ENCODE measurements around the gene TAL1.

The TAL1 gene

GRCh38 chr1:47241114-47242113 lies 9.4 kb upstream of the TAL1 start:
- Histone ChIP-seq H3K4me1 (ENCODE audit: control insufficient read depth, insufficient read depth, low read length) (no peaks in the 10 kb centered on the region), H3K27me3 (ENCODE audit: control insufficient read depth, insufficient read depth, low read length) (no peaks in the 10 kb centered on the region), H3K36me3 (ENCODE audit: control insufficient read depth, insufficient read depth, low read length) (no peaks in the 10 kb centered on the region), H3K4me3 (ENCODE audit: low read length) (no peak overlapping the region), H3K27ac (ENCODE audit: low read depth, low read length) (no peak overlapping the region), H3K9ac (ENCODE audit: low read length) (no peak overlapping the region)

GRCh38 chr1:47238935-47239592 lies 7.0 kb upstream of the TAL1 start:
- Histone ChIP-seq H3K36me3 (ENCODE audit: control insufficient read depth, insufficient read depth, low read length) (no peaks in the 10 kb centered on the region), H3K4me3 (ENCODE audit: low read length) (no peak overlapping the region), H3K4me1 (ENCODE audit: control insufficient read depth, insufficient read depth, low read length) (no peaks in the 10 kb centered on the region), H3K27ac (ENCODE audit: low read depth, low read length) (no peak overlapping the region), H3K27me3 (ENCODE audit: control insufficient read depth, insufficient read depth, low read length) (no peaks in the 10 kb centered on the region), H3K9ac (ENCODE audit: low read length) (no peak overlapping the region)

GRCh38 chr1:47235806-47236205 lies 3.8 kb upstream of the TAL1 start:
- H3K4me3 ChIP-seq (ENCODE audit: low read length) = no peak overlapping the region
- H3K27me3 ChIP-seq (ENCODE audit: control insufficient read depth, insufficient read depth, low read length) = peaks cover 14% of the 10 kb centered on the region
- no peak overlapping the region for H3K27ac ChIP-seq (ENCODE audit: low read depth, low read length)
- no peak overlapping the region for H3K9ac ChIP-seq (ENCODE audit: low read length)
- no peaks in the 10 kb centered on the region for H3K36me3 ChIP-seq (ENCODE audit: control insufficient read depth, insufficient read depth, low read length)
- peaks cover 4% of the 10 kb centered on the region for H3K4me1 ChIP-seq (ENCODE audit: control insufficient read depth, insufficient read depth, low read length)

- Histone ChIP-seq H3K36me3 (ENCODE audit: control insufficient read depth, insufficient read depth, low read length) (no peaks in the 10 kb centered on the region), H3K4me1 (ENCODE audit: control insufficient read depth, insufficient read depth, low read length) (peaks cover 4% of the 10 kb centered on the region), H3K9ac (ENCODE audit: low read length) (no peak overlapping the region), H3K27ac (ENCODE audit: low read depth, low read length) (no peak overlapping the region), H3K27me3 (ENCODE audit: control insufficient read depth, insufficient read depth, low read length) (peaks cover 18% of the 10 kb centered on the region), H3K4me3 (ENCODE audit: low read length) (no peak overlapping the region)
Measured at GRCh38 chr1:47235241-47235681, 3.2 kb upstream of the TAL1 start.

DNA sequence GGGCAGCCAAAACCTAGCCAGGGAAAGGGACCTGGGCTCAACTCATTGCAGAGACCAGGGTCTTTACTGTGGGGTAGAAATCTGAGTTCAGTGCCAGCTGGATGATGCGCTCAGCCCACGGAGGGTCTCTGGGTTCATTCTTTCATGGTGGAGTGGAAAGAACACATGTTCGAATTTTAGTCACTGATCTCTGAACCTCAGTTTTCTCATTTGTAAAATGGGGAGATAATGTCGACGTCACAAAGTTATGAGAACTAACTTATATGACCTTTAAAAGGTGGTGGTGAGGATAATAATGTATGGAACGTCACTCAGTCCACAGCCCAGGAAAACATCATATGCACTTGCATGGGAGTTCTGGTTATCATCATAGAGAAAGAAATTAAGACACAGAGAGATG lies 1.2 kb upstream of the TAL1 start:
- Histone ChIP-seq H3K27ac (ENCODE audit: low read depth, low read length) (no peak overlapping the region), H3K36me3 (ENCODE audit: control insufficient read depth, insufficient read depth, low read length) (no peaks in the 10 kb centered on the region), H3K4me3 (ENCODE audit: low read length) (no peak overlapping the region), H3K4me1 (ENCODE audit: control insufficient read depth, insufficient read depth, low read length) (peaks cover 4% of the 10 kb centered on the region), H3K9ac (ENCODE audit: low read length) (no peak overlapping the region), H3K27me3 (ENCODE audit: control insufficient read depth, insufficient read depth, low read length) (peaks cover 37% of the 10 kb centered on the region)

DNA sequence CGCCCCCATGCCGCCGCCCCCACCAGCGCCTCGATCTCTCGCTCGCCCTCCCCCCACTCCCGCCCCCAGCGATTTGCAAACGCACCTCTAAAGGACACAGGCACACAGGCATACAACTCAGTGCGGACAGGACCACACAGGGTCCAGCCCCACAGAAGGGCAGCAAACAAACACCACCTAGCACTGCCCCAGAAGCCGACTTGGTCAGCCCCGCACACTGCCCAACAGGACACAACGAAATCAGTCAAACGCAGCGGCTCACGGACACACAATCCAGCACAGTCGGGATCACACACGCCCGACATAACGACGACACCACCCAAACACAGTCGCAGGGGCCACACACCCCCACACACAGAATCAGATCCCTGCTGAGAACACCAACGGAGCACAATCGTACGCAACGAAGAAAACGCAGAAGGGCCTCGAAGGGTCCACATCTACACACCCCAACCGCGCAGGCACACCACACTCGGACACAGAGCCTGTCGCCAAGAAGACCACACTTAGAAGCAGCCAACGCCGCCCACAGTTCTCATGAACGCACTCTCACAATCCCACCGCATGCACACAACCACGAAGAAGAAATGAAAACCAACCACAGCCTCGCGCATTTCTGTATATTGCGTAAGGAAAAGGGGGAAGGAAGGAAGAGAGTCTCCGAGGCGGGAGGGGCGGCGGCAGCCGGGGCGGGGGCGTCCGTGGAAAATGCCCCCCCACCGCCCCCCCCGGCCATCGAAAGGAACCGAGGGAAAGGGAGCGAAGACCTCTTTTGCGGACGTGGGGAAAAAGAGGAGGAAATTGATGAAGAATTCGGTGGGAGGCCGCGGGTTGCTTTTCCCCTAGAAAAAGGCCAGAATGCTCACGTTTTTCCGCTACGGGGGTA lies 481 bp downstream of the TAL1 start:
- peaks cover 39% of the 10 kb centered on the region for H3K27me3 ChIP-seq (ENCODE audit: control insufficient read depth, insufficient read depth, low read length)
- peak overlapping the region; percentile 55 for H3K4me3 ChIP-seq (ENCODE audit: low read length)
- H3K36me3 ChIP-seq (ENCODE audit: control insufficient read depth, insufficient read depth, low read length) = no peaks in the 10 kb centered on the region
- peak overlapping the region; percentile 15 for H3K27ac ChIP-seq (ENCODE audit: low read depth, low read length)
- H3K9ac ChIP-seq (ENCODE audit: low read length) = no peak overlapping the region
- peaks cover 4% of the 10 kb centered on the region for H3K4me1 ChIP-seq (ENCODE audit: control insufficient read depth, insufficient read depth, low read length)

DNA sequence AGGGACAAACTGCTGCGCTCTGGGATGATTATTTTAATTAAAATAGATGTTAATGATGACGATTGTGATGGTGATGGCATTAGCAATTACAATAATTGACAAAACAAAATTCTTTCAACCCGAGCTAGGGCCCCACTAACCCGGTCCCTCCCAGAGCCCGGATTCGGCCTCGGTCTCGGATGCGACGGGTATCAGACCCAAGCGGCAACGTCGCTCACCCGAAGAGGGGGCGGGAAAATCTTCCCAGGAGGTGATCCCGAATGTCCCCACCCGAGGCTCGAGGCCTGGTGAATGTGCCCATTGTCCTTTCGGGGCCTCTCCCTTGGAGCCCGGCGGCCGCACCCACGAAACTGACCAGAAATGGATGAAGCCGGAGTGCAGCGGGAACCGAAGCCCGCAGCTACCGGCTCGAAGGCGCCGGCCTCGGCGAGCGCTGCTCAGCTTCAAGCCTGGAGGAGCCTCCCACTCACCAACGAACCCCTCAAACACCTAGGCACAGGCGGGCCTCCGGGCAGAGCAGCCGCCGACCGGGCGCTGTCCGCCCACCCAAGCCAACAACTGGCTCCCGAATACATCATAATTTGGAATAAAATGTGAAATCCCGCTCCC lies 1.2 kb downstream of the TAL1 start:
- H3K36me3 ChIP-seq (ENCODE audit: control insufficient read depth, insufficient read depth, low read length) = no peaks in the 10 kb centered on the region
- peaks cover 46% of the 10 kb centered on the region for H3K27me3 ChIP-seq (ENCODE audit: control insufficient read depth, insufficient read depth, low read length)
- no peak overlapping the region for H3K4me3 ChIP-seq (ENCODE audit: low read length)
- H3K4me1 ChIP-seq (ENCODE audit: control insufficient read depth, insufficient read depth, low read length) = peaks cover 4% of the 10 kb centered on the region
- no peak overlapping the region for H3K9ac ChIP-seq (ENCODE audit: low read length)
- no peak overlapping the region for H3K27ac ChIP-seq (ENCODE audit: low read depth, low read length)

DNA sequence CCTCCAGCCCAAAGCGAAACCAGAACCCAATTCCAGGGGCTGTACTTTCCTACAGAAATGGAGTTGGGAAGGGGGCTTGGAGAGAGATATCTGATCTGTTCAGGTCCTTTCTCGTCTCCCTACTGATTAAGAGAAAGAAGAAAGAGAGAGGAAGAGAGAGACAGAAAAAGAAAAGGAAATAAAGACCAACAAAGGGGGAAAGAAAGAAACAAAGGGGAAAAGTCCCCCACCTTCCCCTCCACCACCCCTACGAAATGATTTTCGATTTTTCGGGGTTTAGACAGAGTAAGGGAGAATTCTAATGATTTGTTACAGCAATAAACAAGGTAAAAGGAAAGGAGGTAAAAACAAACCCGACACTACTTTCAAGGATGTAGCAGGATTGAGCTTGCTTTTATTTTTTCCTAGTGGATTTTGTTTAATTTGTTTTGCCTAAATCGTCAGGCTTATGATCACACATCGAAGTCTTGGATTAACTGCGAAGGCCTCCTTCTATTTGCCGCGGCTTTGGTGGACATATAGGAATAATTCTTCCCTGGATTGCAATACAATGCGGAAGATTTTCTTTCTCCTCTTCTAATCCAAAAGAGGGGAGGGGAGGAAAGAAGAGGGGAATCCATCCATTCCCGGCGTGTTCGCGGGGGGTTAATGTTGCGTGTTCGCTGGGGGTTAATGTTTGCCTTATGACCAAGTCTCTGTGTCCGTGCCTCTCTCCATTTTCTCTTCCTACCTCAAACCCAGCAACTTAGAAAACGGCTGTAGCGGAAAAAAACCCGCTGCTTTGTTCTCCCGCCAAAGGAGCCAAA lies 1.9 kb downstream of the TAL1 start:
- peaks cover 46% of the 10 kb centered on the region for H3K27me3 ChIP-seq (ENCODE audit: control insufficient read depth, insufficient read depth, low read length)
- H3K9ac ChIP-seq (ENCODE audit: low read length) = peak overlapping the region; percentile 14
- no peak overlapping the region for H3K4me3 ChIP-seq (ENCODE audit: low read length)
- peaks cover 4% of the 10 kb centered on the region for H3K4me1 ChIP-seq (ENCODE audit: control insufficient read depth, insufficient read depth, low read length)
- no peaks in the 10 kb centered on the region for H3K36me3 ChIP-seq (ENCODE audit: control insufficient read depth, insufficient read depth, low read length)
- H3K27ac ChIP-seq (ENCODE audit: low read depth, low read length) = no peak overlapping the region

DNA sequence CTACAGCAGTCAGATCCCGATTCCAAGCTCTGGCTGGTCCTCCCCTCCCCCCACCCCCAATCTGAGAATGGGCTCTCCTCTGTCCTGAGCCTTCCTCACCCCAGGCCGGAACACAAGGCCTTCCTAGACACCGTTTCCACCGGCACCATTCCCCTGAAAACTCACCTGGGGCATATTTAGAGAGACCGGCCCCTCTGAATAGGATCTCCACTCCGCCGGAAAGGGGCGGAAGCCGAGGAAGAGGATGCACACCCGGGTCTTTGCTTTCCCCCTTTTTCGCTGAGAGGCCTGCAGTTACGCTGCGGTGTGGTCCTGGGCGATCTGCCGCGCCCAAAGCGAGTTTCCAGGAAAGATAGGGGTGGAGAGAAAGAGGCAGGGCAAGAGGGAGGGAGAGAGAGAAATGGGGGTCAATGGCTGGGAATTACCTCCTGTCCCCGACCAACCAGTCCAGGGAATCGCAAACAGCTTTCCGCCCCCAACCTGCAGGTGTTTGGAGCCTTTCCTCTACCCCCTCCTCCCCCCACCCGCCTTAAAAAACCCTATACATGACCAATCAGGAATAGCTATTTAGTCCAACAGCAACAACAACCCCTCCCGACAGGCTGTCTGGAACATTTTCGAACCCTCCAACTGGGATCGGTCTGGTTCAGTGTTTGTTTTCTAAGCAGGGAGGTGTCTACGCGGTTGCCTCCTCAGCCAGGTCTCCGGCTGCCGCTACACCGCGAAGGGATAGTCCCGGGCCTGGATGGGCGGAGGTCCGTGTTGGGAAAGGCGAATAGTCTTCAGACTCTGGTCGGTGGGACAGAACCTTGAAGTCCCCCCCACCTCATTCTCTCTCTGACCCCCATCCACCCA lies 2.8 kb downstream of the TAL1 start:
- H3K36me3 ChIP-seq (ENCODE audit: control insufficient read depth, insufficient read depth, low read length) = no peaks in the 10 kb centered on the region
- H3K4me3 ChIP-seq (ENCODE audit: low read length) = no peak overlapping the region
- peaks cover 4% of the 10 kb centered on the region for H3K4me1 ChIP-seq (ENCODE audit: control insufficient read depth, insufficient read depth, low read length)
- no peak overlapping the region for H3K9ac ChIP-seq (ENCODE audit: low read length)
- no peak overlapping the region for H3K27ac ChIP-seq (ENCODE audit: low read depth, low read length)
- peaks cover 54% of the 10 kb centered on the region for H3K27me3 ChIP-seq (ENCODE audit: control insufficient read depth, insufficient read depth, low read length)

GRCh38 chr1:47228644-47229030 lies 3.4 kb downstream of the TAL1 start:
- no peak overlapping the region for H3K4me3 ChIP-seq (ENCODE audit: low read length)
- H3K27ac ChIP-seq (ENCODE audit: low read depth, low read length) = no peak overlapping the region
- H3K36me3 ChIP-seq (ENCODE audit: control insufficient read depth, insufficient read depth, low read length) = no peaks in the 10 kb centered on the region
- H3K9ac ChIP-seq (ENCODE audit: low read length) = no peak overlapping the region
- H3K4me1 ChIP-seq (ENCODE audit: control insufficient read depth, insufficient read depth, low read length) = peaks cover 4% of the 10 kb centered on the region
- H3K27me3 ChIP-seq (ENCODE audit: control insufficient read depth, insufficient read depth, low read length) = peaks cover 60% of the 10 kb centered on the region
